Measurements from ENCODE around the gene TRAPPC8.

GRCh38 chr18:31950583-31950982 is 7.7 kb upstream of the TRAPPC8 start:
- TF ChIP-seq PRDM15 (CRISPR knock-in tag; IDR thresholded peaks at IDR 0.05) (no peak), ZNF296 (CRISPR knock-in tag; conservative IDR thresholded peaks at IDR 0.05) (no peak), ZNF207 (IDR thresholded peaks at IDR 0.05; ENCODE audit: borderline replicate concordance) (no peak), SRF (IDR thresholded peaks at IDR 0.05; ENCODE audit: low read depth, low read length) (no peak), CREB3 (CRISPR knock-in tag; IDR thresholded peaks at IDR 0.05) (no peak), CTCF (CRISPR knock-in tag; IDR thresholded peaks at IDR 0.05) (no peak), HIVEP1 (CRISPR knock-in tag; IDR thresholded peaks at IDR 0.05) (no peak), CEBPZ (IDR thresholded peaks at IDR 0.05; ENCODE audit: low read length) (no peak), AFF4 (CRISPR knock-in tag; IDR thresholded peaks at IDR 0.05) (no peak), HNRNPH1 (optimal IDR thresholded peaks at IDR 0.05; ENCODE audit: low read depth, low read length) (no peak), GABPB1 (CRISPR knock-in tag; IDR thresholded peaks at IDR 0.05) (no peak), ZNF276 (CRISPR knock-in tag; IDR thresholded peaks at IDR 0.05; ENCODE audit: low read depth) (no peak), DBP (CRISPR knock-in tag; IDR thresholded peaks at IDR 0.05; ENCODE audit: not compliant biosample characterization) (no peak), EZH2 (conservative IDR thresholded peaks at IDR 0.05; ENCODE audit: low read depth, low read length) (no peak)
